ENCODE measurements around the gene CDH4.

- TF ChIP-seq CTCF (IDR thresholded peaks at IDR 0.05; ENCODE audit: extremely low read depth in 1 of 2, insufficient read depth in 1 of 2, low read depth in 1 of 2, low read length in 2 of 2) (no peak), POLR2A (IDR thresholded peaks at IDR 0.05; ENCODE audit: low read depth, low read length) (no peak), POLR2AphosphoS5 (IDR thresholded peaks at IDR 0.05; ENCODE audit: insufficient read depth, low read depth, low read length) (no peak), EZH2 (IDR thresholded peaks at IDR 0.05; ENCODE audit: borderline replicate concordance, low read depth, low read length, severe bottlenecking) (no peak), MYC (IDR thresholded peaks at IDR 0.05; ENCODE audit: low read depth, low read length) (no peak), JUN (IDR thresholded peaks at IDR 0.05; ENCODE audit: borderline replicate concordance, insufficient read depth, insufficient read length, low read depth) (no peak), MAX (IDR thresholded peaks at IDR 0.05; ENCODE audit: insufficient read depth, insufficient read length) (no peak)
Observed at GRCh38 chr20:61699495-61700374, 447.7 kb downstream of the CDH4 start.

Data from endothelial cell of umbilical vein (primary cell).